Lower lobe of right lung (tissue), 2 donors: ENCODE data around the gene DUOX2. TPM values are rescaled to one million over a fixed set of nuclear protein-coding genes. Genes with fewer than 3 reads are reported as not detected.

Experiments
- ATAC-seq, 2 donors: fragments of 200-7000 bp; cut with Tn5 transposase; one replicate each; pipeline ENCODE4 v1.9.1; 2020 to 2022; ENCODE audit warnings: mild to moderate bottlenecking in 2 of 2, moderate library complexity in 2 of 2
- DNase-seq: peaks from one replicate; pipeline ENCODE4 v3.0.0-alpha.2; 2020
- H3K27ac ChIP-seq: fragments of 200-600 bp; one replicate; pipeline ENCODE4 v1.8.0; 2022
- H3K27me3 ChIP-seq: fragments of 200-600 bp; one replicate; pipeline ENCODE4 v1.8.0; 2022; ENCODE audit warnings: low read depth
- H3K36me3 ChIP-seq: fragments of 200-600 bp; one replicate; pipeline ENCODE4 v1.8.0; 2022; ENCODE audit warnings: mild to moderate bottlenecking
- H3K4me1 ChIP-seq: fragments of 200-600 bp; one replicate; pipeline ENCODE4 v1.8.0; 2022
- H3K4me3 ChIP-seq: fragments of 200-600 bp; one replicate; pipeline ENCODE4 v1.8.0; 2022; ENCODE audit warnings: mild to moderate bottlenecking
- H3K9me3 ChIP-seq: fragments of 200-600 bp; one replicate; pipeline ENCODE4 v1.8.0; 2022
- CTCF ChIP-seq: fragments of 200-600 bp; IDR thresholded peaks from one replicate; pipeline ENCODE4 v1.8.0; 2022; ENCODE audit warnings: antibody characterized with exemption, mild to moderate bottlenecking
- intact Hi-C: fragments of 100-400 bp; cut with DNase I; formaldehyde crosslinking; loops from one replicate; pipeline ENCODE4 v1.11.0; 2022
- total RNA-seq: library from RNA; stranded (reverse); fragmentation: NEBNext Ultra II Directional; extraction: Animal tissue kit (Norgen Biotek cat#: 25700); gene quantifications from one replicate; pipeline ENCODE4 v1.2.1, GENCODE V29; 2021
- donor health status: DM: no; HTN: yes; CAD: no; lungs with severe emphysema.

The DUOX2 gene
- total RNA-seq, 1 donor from 2014 or later = 4.0 TPM

- Histone ChIP-seq H3K4me3 (no peak overlapping the region), H3K9me3 (no peaks in the 10 kb centered on the region), H3K27ac (no peak overlapping the region), H3K4me1 (peaks cover 42% of the 10 kb centered on the region), H3K27me3 (peaks cover 80% of the 10 kb centered on the region), H3K36me3 (peaks cover 8% of the 10 kb centered on the region)
- no peak for ATAC-seq
- intact Hi-C loops = no loop called here
- no peak for DNase-seq
- TF ChIP-seq CTCF = no peak
These were observed 746 bp upstream of the DUOX2 start for GRCh38 chr15:45114751-45115085.

DNA sequence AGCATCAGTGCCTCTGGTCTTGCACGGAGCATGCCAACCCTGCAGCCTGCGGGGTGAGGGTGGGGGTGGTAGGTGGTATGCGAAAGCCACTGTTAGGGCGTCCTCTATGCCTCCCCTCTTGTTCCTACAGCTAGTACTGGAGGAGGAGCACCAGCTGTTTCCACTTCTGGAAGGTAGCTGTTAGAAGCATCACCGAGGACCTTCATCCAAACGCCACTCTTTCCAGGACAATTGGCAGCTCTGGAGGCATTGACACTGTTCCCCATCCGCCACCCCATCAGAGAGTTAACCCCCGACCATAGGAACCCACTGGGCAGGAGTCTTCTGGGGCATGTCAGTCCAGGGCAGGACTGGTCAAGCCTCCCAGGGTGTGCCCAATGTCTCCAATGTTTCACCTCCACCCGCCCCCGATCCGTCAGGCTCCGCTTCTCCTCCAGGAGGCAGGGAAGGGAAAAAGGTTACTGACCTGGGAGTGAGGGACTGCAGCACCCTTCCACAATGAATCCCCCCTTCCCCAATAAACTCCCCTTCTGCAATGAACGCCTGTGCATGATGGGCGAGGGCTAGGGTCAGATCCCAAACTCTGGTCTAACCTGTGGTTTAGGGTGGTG, 487 bp downstream of the DUOX2 start:
- no peaks in the 10 kb centered on the region for H3K36me3 ChIP-seq
- ATAC-seq (no peak), DNase-seq (no peak)
- no peak for TF ChIP-seq CTCF
- H3K4me3 ChIP-seq = no peak overlapping the region
- peaks cover 81% of the 10 kb centered on the region for H3K27me3 ChIP-seq
- H3K9me3 ChIP-seq = no peaks in the 10 kb centered on the region
- peaks cover 42% of the 10 kb centered on the region for H3K4me1 ChIP-seq
- no peak overlapping the region for H3K27ac ChIP-seq
- intact Hi-C loops = no loop called here

GRCh38 chr15:45112591-45113379, 1.2 kb downstream of the DUOX2 start:
- ATAC-seq (peak in 1 of 2 donors; percentile 1), DNase-seq (no peak)
- Histone ChIP-seq H3K4me1 (peaks cover 39% of the 10 kb centered on the region), H3K27ac (no peak overlapping the region), H3K27me3 (peaks cover 85% of the 10 kb centered on the region), H3K4me3 (peak overlapping the region; percentile 21), H3K9me3 (no peaks in the 10 kb centered on the region), H3K36me3 (no peaks in the 10 kb centered on the region)
- intact Hi-C loops = no loop called here
- no peak for TF ChIP-seq CTCF

DNA sequence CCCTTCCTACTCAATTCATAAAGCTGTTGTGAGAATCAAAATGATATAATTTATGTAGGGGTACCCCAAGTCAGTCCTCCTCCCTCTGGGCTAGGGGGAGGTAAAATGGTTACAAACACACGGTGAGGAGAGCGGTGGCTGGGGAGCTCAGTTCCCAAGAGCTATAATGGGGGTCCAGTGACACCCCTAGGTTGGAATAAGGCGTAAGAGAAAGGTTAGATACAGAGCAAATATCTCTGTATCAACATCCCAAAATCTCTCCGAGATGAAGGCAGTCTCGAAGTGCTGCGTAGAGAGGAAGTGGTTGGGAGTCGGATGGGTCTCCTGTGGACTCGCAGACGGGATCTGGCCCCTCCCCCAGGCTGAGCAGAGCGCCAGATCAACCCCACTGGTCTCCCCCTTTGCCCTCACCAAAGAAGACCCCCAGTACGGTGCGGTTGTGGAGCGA, 1.8 kb downstream of the DUOX2 start:
- DNase-seq = no peak
- Histone ChIP-seq H3K4me3 (peak overlapping the region; percentile 21), H3K9me3 (no peaks in the 10 kb centered on the region), H3K27ac (no peak overlapping the region), H3K27me3 (peaks cover 80% of the 10 kb centered on the region), H3K36me3 (no peaks in the 10 kb centered on the region), H3K4me1 (peaks cover 35% of the 10 kb centered on the region)
- intact Hi-C loops = no loop called here
- ATAC-seq = no peak
- TF ChIP-seq CTCF = no peak

GRCh38 chr15:45111390-45112142, 2.4 kb downstream of the DUOX2 start:
- intact Hi-C loops = no loop called here
- Histone ChIP-seq H3K4me1 (peaks cover 29% of the 10 kb centered on the region), H3K4me3 (no peak overlapping the region), H3K36me3 (no peaks in the 10 kb centered on the region), H3K9me3 (no peaks in the 10 kb centered on the region), H3K27me3 (peaks cover 74% of the 10 kb centered on the region), H3K27ac (no peak overlapping the region)
- ATAC-seq (no peak), DNase-seq (no peak)
- no peak for TF ChIP-seq CTCF
